ENCODE measurements around the gene ELK3. TPM values are rescaled to one million over a fixed set of nuclear protein-coding genes. Genes with fewer than 3 reads are reported as not detected.
A peak's percentile ranks its signal among the peaks of the same experiment; 100 is the strongest.

ELK3 gene
- total RNA-seq, 2 experiments from 2014 or later = 26.8 to 31.5 TPM

DNA sequence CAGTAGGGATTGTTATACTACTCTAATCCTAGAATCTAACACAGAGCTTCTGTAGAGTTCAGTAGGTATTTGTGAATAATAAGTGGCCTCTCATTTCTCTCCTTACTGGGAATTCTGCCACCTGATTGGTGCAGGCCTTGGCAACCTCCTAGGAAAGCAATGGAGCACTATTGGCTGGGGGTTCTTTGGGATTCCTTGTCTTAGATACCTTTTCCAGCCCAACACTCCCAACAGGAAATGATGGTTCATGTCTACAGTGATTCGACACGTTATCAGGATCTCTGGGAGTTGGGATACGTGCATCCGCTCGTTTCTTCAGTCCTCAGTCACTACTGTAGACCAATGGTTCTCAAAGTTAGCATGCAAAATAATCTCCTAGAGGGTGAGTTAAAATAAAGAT, 67.4 kb downstream of the ELK3 start:
- H3K4me3 Mint-ChIP-seq = no peak overlapping the region
- H3K36me3 Mint-ChIP-seq (ENCODE audit: low read depth) = peaks cover 63% of the 10 kb centered on the region
- ATAC-seq (ENCODE audit: poor library complexity) (no peak), DNase-seq (no peak)
- peaks cover 73% of the 10 kb centered on the region for H3K36me3 ChIP-seq (ENCODE audit: insufficient read depth, low read length)
- CTCF ChIA-PET = no interaction called here
- H3K4me3 ChIP-seq (ENCODE audit: low read length) = no peak overlapping the region
- H3K9me3 Mint-ChIP-seq = no peaks in the 10 kb centered on the region
- H3K27ac ChIP-seq (ENCODE audit: low read depth in 1 of 2, low read length in 2 of 2) = no peak overlapping the region
- peaks cover 9% of the 10 kb centered on the region for H3K4me1 ChIP-seq (ENCODE audit: insufficient read depth, low read length)
- no peak for TF ChIP-seq CTCF (IDR thresholded peaks at IDR 0.05)
- H3K27ac Mint-ChIP-seq = no peak overlapping the region
- intact Hi-C loops (cut with DNase I, micrococcal nuclease) = no loop called here
- H3K4me1 Mint-ChIP-seq (ENCODE audit: low read depth) = peaks cover 20% of the 10 kb centered on the region
- POLR2A ChIA-PET = interaction anchor here (0.9 kb wide), 1 partner anchor 139 kb away, joined by 4 read pairs; the partner anchor contains the start of gene CDK17
- H3K9me3 ChIP-seq (ENCODE audit: control insufficient read depth in 1 of 2, insufficient read depth in 1 of 2, low read length in 2 of 2) = no peaks in the 10 kb centered on the region
- H3K27me3 Mint-ChIP-seq = no peaks in the 10 kb centered on the region
- no peaks in the 10 kb centered on the region for H3K27me3 ChIP-seq (ENCODE audit: control insufficient read depth in 1 of 2, insufficient read depth in 2 of 2, low read length in 2 of 2)

DNA sequence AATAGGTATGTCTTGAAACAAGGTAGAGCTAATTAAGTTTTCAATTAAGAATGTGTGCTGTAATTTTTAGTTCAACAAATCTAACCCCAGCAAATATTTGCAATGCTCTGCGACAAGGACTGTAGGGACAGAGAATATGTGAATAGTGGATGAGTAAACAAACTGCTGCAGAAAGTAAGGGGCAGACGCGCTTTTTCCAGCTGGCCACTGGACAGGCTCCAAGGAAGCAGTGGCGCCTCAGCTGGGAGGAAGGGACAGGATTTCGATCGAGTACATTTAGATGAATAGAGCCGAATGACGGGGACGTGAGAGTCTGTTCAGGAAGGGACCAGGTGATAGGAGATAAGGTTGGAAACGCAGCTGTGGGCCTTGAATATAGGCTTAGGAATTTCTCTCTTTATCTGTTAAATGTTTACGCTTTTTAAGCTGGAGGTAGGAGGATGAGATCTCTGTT, 69.3 kb downstream of the ELK3 start:
- Histone ChIP-seq H3K4me3 (ENCODE audit: low read length) (no peak overlapping the region), H3K27me3 (ENCODE audit: control insufficient read depth in 1 of 2, insufficient read depth in 2 of 2, low read length in 2 of 2) (no peaks in the 10 kb centered on the region), H3K27ac (ENCODE audit: low read depth in 1 of 2, low read length in 2 of 2) (no peak overlapping the region), H3K36me3 (ENCODE audit: insufficient read depth, low read length) (peaks cover 71% of the 10 kb centered on the region), H3K4me1 (ENCODE audit: insufficient read depth, low read length) (no peaks in the 10 kb centered on the region), H3K9me3 (ENCODE audit: control insufficient read depth in 1 of 2, insufficient read depth in 1 of 2, low read length in 2 of 2) (no peaks in the 10 kb centered on the region)
- H3K4me3 Mint-ChIP-seq = no peak overlapping the region
- H3K27ac Mint-ChIP-seq = peak overlapping the region; percentile 9
- H3K4me1 Mint-ChIP-seq (ENCODE audit: low read depth) = peaks cover 31% of the 10 kb centered on the region
- POLR2A ChIA-PET = interaction anchor here (0.6 kb wide), 1 partner anchor 33 kb away, joined by 3 read pairs; no protein-coding TSS in a partner anchor
- no peaks in the 10 kb centered on the region for H3K9me3 Mint-ChIP-seq
- no peak for TF ChIP-seq CTCF (IDR thresholded peaks at IDR 0.05)
- H3K27me3 Mint-ChIP-seq = no peaks in the 10 kb centered on the region
- ATAC-seq (ENCODE audit: poor library complexity) (no peak), DNase-seq (no peak)
- peaks cover 78% of the 10 kb centered on the region for H3K36me3 Mint-ChIP-seq (ENCODE audit: low read depth)
- intact Hi-C loops (cut with DNase I, micrococcal nuclease) = no loop called here
- CTCF ChIA-PET = interaction anchor here (1.2 to 1.3 kb wide), 2 partner anchors 19 to 48 kb away, joined by 3 to 4 read pairs; no protein-coding TSS in a partner anchor

DNA sequence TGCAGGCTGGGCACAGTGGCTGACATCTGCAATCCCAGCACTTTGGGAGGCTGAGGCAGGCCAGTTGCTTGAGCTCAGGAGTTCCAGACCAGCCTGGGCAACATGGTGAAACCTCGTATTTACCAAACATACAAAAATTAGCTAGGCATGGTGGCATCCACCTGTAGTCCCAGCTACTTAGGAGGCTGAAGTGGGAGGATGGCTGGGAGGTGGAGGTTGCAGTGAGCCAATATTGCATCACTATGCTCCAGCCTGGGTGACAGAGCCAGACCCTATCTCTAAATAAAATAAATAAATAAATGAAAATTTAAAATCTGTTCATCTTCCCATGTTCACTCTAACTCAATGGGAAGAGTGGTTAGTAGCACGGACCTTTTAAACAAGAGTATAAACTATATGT, 71.2 kb downstream of the ELK3 start:
- DNase-seq (no peak), ATAC-seq (ENCODE audit: poor library complexity) (no peak)
- intact Hi-C loops (cut with DNase I, micrococcal nuclease) = no loop called here
- peaks cover 86% of the 10 kb centered on the region for H3K36me3 Mint-ChIP-seq (ENCODE audit: low read depth)
- ChIA-PET CTCF (no interaction called here), POLR2A (interaction anchor here (1.3 kb wide), 1 partner anchor 135 kb away, joined by 5 read pairs; the partner anchor contains the start of gene CDK17)
- no peak overlapping the region for H3K4me3 Mint-ChIP-seq
- Histone ChIP-seq H3K9me3 (ENCODE audit: control insufficient read depth in 1 of 2, insufficient read depth in 1 of 2, low read length in 2 of 2) (no peaks in the 10 kb centered on the region), H3K36me3 (ENCODE audit: insufficient read depth, low read length) (peaks cover 76% of the 10 kb centered on the region), H3K27ac (ENCODE audit: low read depth in 1 of 2, low read length in 2 of 2) (no peak overlapping the region), H3K27me3 (ENCODE audit: control insufficient read depth in 1 of 2, insufficient read depth in 2 of 2, low read length in 2 of 2) (no peaks in the 10 kb centered on the region), H3K4me3 (ENCODE audit: low read length) (no peak overlapping the region), H3K4me1 (ENCODE audit: insufficient read depth, low read length) (no peaks in the 10 kb centered on the region)
- H3K9me3 Mint-ChIP-seq = no peaks in the 10 kb centered on the region
- H3K27me3 Mint-ChIP-seq = no peaks in the 10 kb centered on the region
- H3K27ac Mint-ChIP-seq = peak overlapping the region; percentile 3
- peaks cover 44% of the 10 kb centered on the region for H3K4me1 Mint-ChIP-seq (ENCODE audit: low read depth)
- TF ChIP-seq CTCF (IDR thresholded peaks at IDR 0.05) = no peak
